ENCODE data around the gene PRLHR.

DNA sequence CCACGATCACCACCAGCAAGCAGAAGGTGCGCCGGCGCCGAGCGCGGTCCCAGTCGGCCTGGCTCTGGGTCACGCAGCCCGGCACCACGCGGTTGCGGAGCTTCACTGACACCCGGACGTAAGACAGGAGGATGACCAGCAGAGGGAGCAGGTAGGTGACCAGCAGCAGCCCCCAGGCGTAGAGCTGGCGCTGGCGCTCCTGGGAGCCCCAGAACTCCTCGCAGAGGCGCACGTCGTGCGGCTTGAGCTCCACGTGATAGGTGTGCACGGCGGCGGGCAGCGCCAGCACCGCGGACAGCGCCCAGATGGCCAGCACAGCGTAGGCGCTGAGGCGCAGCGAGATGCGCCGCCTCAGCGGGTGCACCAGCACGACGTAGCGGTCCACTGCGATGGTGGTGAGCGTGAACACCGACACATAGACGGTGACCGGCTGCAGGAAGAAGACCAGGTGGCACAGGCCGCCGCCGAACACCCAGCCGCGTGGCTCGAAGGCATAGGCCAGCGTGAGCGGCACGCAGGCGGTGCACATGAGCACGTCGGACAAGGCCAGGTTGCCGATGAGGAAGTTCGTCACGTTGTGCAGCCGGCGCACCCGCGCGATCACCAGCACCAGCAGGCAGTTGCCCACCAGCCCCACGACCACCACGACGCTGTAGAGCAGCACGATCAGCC lies 920 bp downstream of the PRLHR start:
- no peak for TF ChIP-seq YY1 (IDR thresholded peaks at IDR 0.05; ENCODE audit: low read depth)
- TF ChIP-seq EGR1 (IDR thresholded peaks at IDR 0.05), result no peak
- TF ChIP-seq ZBTB7A (IDR thresholded peaks at IDR 0.05; ENCODE audit: low read depth), result no peak
- TF ChIP-seq TAF1 (IDR thresholded peaks at IDR 0.05; ENCODE audit: low read depth), result no peak

Data from Ishikawa (cell line).